ENCODE data around the gene RBMS2.
"Not testable (repeated sequence)": the region's sequence is repeated elsewhere in the genome, so short reads cannot be mapped to it uniquely, and the experiment has no call there.

RBMS2 gene

DNA sequence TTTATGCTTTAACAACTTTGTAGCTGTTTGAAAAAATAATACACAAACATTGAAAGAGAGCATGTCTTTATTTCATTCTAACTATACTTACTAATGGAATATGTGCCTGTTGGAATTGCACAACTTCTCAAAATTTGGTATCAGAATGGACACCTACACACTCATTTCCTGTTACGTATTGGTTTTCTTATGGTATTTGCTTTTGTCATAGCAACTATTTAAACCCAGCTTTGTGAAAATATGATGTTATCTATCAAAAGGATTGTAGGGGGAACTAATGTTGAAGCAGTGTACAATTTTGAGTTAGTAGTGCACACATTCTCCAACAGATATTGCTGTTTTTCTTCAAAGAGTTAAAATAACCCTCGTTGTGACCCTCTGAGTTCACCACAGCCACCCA, 52.6 kb downstream of the RBMS2 start:
- intact Hi-C loops (cut with DNase I) = loop anchor here (5.0 kb wide), 1 partner anchor 58 kb away; the partner anchor contains the start of gene BAZ2A
- DNase-seq = no peak

DNA sequence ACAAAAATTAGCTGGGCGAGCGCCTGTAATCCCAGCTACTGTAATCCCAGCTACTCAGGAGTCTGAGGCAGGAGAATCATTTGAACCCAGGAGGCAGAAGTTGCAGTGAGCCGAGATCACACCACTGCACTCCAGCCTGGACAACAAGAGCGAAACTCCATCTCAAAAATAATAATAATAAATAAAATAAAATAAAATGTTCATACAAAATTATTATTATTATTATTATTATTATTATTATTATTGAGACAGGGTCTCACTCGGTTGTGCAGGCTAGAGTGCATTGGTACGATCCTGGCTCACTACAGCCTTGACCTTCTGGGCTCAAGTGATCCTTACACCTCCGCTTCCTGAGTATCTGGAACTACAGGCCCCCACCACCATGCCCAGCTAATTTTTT, 55.6 kb downstream of the RBMS2 start:
- intact Hi-C loops (cut with DNase I); DNase-seq: not testable (repeated sequence)

DNA sequence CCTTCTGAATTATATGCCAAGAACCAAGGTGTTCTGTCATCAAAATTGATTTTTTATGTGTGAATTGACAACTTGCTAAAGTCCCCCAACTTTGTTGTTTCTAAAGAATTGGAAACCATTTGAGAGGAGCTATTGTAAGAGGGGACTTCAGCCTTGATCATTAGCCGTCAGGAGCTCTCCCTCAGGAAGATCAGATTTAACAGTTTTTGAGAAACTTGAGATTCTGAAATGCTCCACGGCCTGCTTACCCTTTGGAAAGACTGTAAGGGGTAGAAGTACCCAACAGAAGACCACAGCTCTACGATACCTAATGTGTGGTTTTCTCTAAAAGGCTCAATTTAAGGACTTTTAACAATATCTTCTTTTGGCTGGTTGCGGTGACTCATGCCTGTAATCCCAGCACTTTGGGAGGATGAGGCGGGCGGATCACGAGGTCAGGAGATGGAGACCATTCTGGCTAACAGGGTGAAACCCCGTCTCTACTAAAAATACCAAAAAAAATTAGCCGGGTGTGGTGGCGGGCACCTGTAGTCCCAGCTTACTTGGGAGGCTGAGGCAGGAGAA, 57.4 kb downstream of the RBMS2 start:
- no peak for DNase-seq
- intact Hi-C loops (cut with DNase I) = no loop called here

DNA sequence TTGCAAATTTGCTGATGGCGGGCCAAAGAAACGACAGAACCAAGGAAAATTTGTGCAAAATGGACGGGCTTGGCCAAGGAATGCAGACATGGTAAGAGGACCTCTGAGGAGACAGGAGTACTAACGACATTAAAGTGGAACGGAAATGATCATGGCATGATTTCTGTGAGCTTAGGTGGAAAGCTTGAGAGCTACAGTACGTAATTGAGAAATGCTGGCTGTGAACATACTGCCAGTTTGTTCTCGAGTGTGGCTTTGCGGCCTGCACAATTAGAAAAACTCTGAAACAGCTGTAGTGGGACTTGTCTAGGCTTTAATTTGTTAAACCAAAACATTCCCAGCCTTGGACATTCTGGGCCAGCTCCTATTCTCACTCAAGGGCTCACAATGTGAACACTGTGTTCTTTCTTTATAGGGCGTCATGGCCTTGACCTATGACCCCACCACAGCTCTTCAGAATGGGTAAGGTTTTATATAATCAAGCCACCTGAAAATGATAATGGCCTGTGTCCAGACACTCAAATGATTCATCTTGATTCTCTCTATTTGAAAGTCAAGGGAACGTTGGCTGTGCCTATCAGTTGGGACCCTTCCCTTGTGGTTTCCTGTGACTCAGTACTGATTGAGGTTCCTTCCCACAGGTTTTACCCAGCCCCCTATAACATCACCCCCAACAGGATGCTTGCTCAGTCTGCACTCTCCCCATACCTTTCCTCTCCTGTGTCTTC, 60.0 kb downstream of the RBMS2 start:
- intact Hi-C loops (cut with DNase I) = no loop called here
- DNase-seq = no peak

DNA sequence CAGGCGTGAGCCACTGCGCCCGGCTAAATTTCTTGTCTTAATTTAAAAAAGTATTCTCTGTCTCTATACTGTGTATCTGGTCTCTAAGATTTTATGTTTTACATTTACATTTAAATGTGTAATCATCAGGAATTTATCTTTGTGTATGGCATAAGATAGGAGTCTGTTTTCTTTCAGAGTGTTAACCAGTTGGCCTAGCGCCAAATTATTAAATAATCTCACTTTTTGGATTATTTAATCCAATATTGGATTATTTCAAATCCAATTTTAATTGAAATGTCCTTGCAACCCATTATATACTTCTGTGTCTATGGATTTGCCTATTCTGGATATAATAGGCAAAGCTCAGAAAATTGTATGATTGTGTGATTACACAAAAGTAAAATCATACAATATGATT, 63.5 kb downstream of the RBMS2 start:
- intact Hi-C loops (cut with DNase I) = no loop called here
- no peak for DNase-seq

DNA sequence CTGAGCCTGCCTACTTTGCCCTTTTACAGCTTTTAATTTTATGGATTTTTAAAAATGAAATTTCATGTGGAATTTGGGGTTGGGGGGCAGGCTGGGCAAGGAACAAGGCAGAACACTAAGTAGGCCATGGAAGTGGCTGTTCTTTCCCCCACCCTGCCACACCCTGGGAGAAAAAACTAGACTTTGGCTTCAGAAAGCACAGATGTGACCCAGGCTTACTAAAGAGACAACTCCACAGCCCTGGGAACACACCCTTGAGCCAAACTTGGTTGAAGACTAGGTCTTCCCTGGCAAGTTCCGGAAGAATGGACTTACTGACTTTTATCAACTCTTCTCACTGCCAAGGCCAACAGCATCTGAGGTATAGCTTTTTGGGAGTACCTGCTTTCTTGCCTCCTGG, 68.2 kb downstream of the RBMS2 start:
- intact Hi-C loops (cut with DNase I) = loop anchor here (5.0 kb wide), 1 partner anchor 38 kb away; no protein-coding TSS in a partner anchor
- no peak for DNase-seq

DNA sequence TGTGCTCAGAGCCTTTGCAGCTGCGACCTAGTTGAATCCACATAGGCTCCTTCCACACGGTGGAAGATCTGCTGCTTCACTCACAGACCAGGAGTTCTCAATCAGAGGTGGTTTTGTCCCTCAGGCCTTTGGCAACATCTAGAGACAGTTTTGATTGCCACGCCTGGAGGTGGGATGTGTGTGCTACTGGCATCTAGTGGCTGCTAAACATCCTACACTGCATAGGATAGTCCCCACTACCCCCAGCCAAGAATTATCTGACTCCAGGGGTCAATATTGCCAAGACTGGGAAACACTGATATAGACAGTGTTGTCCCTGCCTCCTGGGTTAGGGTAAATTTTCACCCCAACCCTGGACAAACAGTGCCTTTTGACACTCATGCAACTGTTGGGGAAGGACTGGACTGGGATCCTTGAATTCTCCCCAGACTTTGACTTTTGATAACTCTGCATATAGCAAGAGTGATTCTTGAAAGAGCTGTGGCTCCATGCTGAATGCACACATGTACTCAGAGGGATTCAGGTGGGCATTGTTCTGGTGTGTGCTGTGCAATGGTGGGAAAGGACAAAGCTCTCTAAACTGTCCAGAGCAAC, 68.7 kb downstream of the RBMS2 start:
- intact Hi-C loops (cut with DNase I) = loop anchor here (5.0 kb wide), 1 partner anchor 37 kb away; no protein-coding TSS in a partner anchor
- no peak for DNase-seq

DNA sequence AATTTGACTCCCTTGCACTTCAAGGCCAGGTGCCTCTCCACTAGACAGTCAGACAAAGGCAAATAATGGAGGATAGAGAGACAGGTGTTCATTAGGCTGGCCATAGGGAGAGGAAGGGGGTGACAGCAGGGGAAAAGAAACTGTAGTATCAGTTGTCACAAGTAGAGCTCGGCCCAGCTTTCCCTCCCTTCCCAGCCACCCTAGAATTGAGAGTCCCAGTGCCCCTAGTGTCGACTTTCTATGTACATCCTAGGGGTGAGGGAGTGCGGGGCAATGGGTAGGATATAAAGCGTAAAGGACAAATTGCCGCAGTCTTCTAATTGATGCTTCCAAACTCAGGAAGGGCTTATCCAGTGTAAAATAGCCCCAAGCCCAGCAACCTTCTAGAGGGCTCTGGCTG, 69.5 kb downstream of the RBMS2 start:
- no peak for DNase-seq

DNA sequence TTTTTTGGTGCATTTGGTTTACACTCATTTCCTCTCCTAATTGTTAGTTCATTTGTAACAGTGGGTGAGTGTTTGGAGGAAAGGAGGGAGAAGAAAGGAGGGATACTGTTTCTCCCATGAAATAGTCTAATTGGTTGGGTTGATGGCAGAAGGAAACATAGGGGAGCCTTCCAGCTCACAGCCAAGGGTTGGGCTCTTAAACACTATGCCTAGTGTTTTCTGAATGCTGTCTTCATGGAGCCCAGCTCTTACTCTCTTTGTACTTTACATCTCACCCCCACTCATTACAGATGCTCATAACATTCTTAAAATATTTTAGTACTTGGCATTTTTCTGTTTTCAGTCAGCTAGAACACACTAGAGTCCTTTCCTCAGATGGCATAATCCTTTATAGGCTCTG, 70.3 kb downstream of the RBMS2 start:
- intact Hi-C loops (cut with DNase I) = loop anchor here (5.0 kb wide), 1 partner anchor 35 kb away; no protein-coding TSS in a partner anchor
- no peak for DNase-seq

More for the DNA sequence above, 69.5 kb downstream of the RBMS2 start:
- intact Hi-C loops (cut with DNase I) = loop anchor here (5.0 kb wide), 1 partner anchor 36 kb away; no protein-coding TSS in a partner anchor

DNA sequence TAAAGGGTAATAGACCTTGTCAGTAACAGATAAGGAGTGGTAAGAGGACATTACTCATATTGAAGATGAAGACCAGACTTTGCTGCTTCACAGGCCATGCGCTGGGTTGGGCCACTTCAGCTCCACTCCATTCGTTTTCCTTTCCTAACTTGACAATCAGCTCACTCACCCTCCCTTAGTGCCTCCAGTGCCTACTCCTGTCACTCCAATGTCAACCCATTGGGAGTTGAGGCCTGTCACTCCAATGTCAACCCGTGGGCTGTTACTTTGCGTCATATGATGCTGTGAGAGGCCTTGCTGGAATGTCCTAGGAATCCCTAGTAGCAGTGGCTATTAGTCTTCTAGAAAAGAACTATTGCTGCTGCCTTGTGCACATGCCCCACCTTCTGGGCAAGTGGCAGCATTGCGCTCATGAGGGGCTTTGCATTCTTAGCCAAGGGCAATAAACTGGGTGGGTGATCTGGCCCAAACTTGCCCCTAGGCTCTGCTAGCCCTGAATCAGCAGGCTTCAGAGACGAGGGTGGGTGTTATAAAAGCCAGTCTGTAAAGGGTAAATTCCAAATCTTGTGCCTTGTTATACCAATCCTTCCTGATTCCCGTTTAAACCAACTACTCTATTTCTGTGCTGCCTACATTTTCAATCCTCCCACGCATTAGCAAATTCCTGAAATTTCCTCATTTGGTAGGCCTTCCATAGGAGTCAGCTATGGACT, 72.4 kb downstream of the RBMS2 start:
- DNase-seq = peak in 9 of 10 donors; percentile 27 to 91 (median 46)

DNA sequence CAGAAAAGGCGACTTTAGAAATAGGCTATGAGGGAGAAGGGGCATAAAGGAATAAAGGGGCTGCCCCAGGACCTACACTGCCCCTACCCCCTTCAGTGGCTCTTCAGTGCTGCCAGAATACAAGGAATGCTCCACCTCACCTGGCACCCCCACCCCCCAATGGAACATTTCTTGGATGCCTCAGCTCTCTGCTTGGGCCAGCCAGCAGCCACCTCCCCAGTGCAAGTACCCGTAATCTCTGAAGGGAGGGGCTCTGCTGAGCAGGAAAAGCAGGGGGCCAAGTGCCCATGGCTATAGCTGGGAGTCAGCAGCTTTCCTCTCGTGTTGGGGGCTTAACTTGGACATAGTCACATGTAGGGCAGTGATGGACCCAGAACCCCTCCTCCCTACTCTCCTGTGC, 75.2 kb downstream of the RBMS2 start:
- intact Hi-C loops (cut with DNase I) = no loop called here
- no peak for DNase-seq

More for the DNA sequence above, 72.4 kb downstream of the RBMS2 start:
- intact Hi-C loops (cut with DNase I) = loop anchor here (5.0 kb wide), 1 partner anchor 33 kb away; no protein-coding TSS in a partner anchor

DNA sequence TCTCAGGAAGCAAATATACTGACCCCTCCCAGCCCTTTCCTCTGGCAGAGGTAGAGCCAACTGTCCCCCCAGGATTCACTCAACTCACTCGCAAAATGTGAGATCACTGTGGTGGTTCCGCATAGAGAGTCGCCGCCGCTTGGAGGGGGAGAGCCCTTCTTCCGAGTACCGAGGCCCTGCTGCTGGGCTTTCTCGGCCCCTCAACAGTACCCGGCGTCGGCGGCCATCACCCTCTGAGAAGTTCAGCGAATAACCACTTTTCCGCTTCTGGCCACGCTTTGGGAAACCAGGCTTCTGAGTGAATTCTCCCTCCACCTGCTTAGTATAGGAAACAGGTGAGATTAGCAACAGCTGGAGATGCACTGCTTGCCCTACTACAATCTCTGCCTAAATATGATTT, 77.4 kb downstream of the RBMS2 start:
- DNase-seq = no peak
- intact Hi-C loops (cut with DNase I) = no loop called here

DNA sequence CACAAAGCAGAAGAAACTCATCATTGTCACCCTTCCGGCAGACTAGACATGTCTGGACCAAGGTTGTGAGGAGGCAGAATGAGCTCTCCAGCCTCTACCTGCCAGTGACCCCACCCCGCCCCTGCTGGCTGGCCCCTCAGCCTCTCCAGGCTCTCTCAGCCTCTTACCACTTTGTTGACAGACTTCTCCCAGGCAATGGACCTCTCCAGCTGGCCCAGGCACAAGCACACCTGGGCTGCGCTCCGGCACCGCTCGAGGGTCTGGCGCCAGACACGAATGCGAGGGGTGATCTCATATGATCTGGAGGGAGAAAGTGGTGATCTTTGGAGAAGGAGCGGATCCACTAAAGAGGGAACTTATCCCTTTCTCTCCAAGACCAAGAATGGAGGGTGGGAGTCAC, 78.2 kb downstream of the RBMS2 start:
- no peak for DNase-seq
- intact Hi-C loops (cut with DNase I) = no loop called here

DNA sequence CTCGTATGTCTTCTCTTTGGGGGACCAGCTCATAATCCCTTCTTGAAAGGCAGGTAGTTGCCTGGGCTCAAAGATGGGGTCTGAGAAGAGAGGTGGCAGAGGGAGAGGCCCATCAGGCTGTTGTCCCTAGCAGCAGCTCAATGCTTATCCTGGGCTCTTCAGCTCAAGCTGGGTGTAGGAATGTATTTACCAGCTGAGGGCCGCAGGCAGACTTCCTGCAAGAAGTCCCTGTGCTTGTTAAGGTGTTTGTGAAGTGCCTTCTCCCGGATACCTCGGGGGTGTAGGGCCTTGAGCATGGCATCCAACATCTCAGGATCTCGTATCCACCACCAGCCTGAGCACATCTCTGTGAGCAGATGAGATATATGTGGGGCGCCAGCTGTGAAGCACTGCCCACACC, 79.1 kb downstream of the RBMS2 start:
- DNase-seq = no peak
- intact Hi-C loops (cut with DNase I) = no loop called here

DNA sequence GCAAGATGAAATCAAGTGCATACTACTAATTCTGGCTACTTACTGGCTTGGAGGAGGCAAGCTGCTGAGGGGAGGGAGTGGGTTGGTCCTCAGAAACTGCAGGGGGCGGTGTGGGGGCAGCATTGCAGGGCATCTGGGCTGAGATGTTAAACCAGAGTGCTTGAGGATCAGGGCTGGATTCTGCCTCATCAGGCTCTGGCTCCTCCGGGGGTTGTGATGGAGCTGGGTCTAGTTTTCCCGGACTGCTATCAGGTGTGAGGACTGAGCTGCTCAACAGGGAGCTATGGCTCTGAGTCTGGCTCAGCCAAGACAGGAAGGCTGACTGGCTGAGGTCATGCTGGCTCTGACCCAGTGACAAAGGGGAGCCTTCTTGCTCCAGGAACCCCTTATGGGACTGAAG, 79.9 kb downstream of the RBMS2 start:
- intact Hi-C loops (cut with DNase I) = no loop called here
- no peak for DNase-seq

DNA sequence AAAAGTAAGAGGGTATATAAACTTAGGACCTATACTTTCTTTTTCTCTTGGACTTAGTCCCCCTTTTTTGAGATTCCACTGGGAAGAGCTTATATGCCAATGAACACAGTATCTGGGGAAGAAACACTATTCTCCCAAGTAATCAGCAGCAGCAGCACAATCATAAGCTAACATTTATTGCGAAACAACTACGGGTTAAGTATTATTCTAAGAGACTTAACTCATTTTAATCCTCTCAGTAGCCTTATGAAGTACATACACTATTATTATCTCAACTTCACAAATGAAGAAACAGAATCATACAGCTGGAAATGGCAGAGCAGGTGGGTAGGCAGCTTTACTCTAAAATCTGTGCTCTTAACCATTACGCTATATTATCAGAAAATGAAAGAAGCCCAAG, 80.6 kb downstream of the RBMS2 start:
- intact Hi-C loops (cut with DNase I) = no loop called here
- DNase-seq = no peak

DNA sequence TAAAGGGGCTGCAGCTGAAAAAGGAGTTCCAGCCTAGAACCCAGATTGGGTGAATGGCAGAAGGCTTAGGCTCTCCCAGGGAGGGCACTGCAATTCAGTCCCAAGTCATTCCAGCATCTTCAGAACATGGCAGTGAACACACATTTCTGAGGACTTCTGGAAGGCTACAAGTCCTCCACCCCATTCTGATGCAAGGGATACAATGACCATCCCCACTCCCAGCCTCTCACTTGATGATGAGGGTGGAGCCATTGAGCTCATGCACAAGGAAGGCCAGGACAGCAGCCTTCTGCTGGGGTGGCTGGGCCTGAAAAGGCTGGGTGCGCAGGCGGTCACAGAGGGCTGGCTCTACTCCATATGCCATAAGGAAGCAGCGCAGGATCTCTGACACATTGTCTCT, 82.7 kb downstream of the RBMS2 start:
- DNase-seq = no peak
- intact Hi-C loops (cut with DNase I) = no loop called here

DNA sequence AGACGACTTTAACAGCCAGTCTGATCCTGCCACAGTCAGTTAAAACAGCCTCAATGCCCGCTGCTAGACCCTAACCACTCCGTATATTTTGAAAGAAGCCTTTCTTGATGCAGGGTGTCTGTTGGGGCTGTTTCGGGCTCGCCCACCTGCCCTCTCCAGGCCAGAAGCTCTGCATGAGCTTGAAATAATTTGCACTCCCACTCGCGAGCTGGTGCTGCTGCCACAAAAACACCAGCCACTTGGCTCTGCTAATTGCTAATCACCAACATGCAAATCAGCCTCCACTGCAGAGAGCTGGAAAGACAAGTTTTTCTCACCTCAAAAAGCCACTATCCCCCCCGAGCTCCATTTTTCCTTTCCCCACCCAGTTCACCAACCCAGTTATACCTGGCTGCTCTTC, 93.0 kb downstream of the RBMS2 start:
- peak in 4 of 10 donors; percentile 23 to 90 (median 60) for DNase-seq
- intact Hi-C loops (cut with DNase I) = no loop called here

DNA sequence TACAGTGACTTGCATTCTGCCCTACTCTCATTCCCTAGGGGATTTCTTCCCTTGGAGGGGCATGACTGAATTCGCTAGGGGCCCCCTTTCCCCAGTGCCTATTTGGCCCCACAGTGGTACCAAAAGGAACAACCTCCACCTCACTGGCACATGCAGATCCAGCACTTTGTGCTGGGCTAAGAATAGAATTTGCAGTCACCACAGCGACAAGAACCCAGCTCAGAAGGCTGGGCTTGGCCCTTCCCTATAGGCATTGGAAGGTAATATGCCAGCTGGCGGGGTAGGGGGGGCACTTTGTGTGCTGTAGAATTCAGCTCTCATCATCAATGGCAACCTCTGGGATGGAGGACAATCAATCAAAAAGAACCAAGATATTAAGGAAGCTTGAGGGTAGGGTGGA, 94.6 kb downstream of the RBMS2 start:
- intact Hi-C loops (cut with DNase I) = no loop called here
- DNase-seq = no peak

DNA sequence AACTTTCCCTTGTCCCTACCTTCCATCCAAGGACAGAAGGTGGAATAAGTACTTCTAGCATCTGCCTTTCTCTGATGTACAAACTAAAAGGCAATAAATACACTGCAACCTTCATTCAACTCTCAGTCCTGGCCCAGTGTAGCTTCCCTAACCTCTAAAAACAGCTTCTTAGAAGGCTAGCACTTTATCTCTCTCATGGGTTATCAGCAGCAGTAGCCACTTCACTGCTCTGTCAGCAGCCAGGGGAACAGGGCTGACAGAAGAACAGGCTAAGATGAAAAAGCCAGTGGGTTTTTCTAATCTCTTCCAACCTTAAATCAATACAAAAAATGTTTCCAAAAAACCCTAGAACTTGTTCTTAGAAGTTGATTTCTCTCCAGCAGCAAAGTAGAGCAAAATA, 95.3 kb downstream of the RBMS2 start:
- DNase-seq = no peak
- intact Hi-C loops (cut with DNase I) = no loop called here

DNA sequence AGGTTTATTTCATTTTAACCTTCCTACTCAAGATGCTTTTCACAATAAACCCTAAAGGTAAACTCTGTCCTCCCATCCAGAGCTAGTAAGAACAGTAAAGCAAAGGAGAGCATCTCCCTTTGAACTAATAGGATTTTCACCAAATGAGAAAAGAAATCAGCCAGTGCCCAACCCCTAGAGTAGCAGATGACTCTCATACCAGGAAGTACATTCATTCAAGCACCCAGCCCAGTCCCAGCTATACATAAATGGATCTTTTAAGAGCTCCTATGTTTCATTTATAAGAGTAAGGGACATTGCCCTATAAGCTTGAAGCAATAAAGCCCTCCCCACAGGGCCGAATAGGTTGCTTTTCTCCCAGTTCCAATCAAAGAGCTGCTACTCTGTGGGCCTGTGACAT, 100.9 kb downstream of the RBMS2 start:
- intact Hi-C loops (cut with DNase I) = no loop called here
- no peak for DNase-seq
